GM19463 (cell line): ENCODE measurements around the gene CDK14.
A peak's percentile ranks its signal among the peaks of the same experiment; 100 is the strongest.

Source experiments
- ATAC-seq: cut with Tn5 transposase; IDR thresholded peaks from one replicate; pipeline ENCODE4 v1.9.1; 2021; ENCODE audit warnings: mild to moderate bottlenecking, moderate library complexity; ENCODE audit not compliant: unreplicated experiment

The CDK14 gene

GRCh38 chr7:91080351-91080750 is 484.2 kb downstream of the CDK14 start:
- no peak for ATAC-seq

DNA sequence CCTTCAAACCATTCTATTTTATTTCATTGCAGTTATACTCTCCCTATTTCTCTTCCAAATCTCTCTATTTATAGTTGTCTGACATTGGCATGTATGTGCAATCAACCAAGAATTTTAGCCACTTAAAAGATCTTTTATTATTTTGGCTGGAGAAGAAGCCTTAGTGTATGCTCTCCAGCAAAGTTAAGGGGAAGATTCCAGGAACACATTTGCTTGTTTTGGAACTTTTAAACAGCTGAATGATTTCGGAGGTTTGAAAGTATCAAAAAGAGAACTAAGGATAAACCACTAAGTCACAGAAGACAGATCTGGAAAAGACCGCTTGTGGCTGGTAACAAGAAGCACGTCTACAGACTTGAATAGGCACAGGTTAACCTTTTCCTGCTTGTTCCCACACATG is 485.9 kb downstream of the CDK14 start:
- no peak for ATAC-seq

GRCh38 chr7:91082852-91083495 is 486.9 kb downstream of the CDK14 start:
- no peak for ATAC-seq

DNA sequence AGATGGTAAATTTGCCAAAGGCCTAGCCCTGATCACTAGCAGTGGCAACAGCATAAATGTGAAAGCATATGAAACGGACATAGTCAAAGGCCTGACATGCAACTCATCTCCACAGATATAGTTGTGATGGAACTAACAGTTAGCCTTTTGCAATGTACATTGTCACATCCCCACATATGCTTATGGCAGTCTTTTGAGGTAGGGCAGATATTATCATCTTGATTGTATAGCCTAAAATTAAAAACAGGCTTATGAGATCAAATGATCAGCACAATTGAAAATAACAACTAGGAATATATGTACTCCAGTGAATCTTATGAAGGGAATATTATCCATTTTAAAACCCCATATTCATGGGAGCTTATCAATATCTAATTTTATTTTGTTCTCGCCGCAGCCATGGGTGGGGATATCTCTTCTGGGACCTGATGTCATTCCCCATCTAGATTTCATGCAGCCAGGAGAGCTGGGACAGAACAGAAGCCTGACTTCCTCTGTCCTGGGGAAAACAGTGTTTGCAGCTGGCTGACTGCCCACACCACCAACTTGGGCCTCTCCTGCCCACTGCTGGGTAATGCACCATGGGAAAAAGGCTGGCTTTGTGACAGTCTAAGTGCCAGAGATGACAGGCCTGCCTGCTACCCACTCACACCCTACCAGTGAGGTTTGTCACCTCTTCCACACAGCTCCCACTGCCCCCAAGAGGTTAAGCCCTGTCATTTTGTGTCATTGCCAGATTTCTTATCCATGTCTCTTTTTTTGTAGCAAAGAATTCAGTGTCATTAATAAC is 487.9 kb downstream of the CDK14 start:
- ATAC-seq: peak; percentile 52

GRCh38 chr7:91085175-91085574 is 489.1 kb downstream of the CDK14 start:
- ATAC-seq: no peak

DNA sequence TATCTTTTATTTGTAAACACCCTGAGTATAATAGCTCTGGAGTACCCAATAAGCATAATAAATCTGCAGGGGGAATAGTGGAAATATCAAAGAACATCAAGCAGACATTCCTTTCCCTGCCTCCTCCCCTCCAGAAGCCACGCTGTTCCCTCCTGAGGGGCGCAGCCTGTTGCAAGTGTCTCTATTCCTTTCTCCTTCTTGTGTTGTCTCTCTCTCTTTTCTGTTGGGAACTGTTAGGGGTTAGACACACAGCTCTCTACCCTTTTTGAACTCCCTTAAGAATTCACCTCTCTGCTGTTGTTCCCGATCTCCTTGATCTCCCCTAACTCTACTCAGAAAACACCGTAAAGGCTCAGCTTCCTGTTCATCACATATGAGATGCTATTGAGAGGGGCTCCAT is 490.1 kb downstream of the CDK14 start:
- ATAC-seq: no peak

GRCh38 chr7:91088156-91088555 is 492.0 kb downstream of the CDK14 start:
- ATAC-seq: no peak

DNA sequence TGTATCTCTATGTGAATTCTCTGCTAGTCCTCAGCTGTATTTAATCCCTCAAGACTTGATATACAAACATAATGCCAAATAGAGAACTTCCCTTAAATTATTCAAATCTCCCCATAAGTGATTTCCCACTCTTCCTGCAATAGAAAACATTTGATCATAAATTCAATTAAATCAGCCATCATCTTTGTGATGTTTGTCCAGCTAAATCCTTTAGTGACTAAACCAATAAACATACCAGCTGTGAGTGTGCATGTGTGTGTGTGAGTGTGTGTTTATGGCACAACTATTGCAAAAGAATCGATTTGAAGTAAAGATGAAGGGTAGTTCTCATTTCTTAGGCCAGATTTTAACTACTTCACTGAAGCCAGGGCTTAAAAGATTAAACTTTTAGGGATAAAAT is 492.6 kb downstream of the CDK14 start:
- no peak for ATAC-seq

- no peak for ATAC-seq
Measured at GRCh38 chr7:91089382-91089963, 493.4 kb downstream of the CDK14 start.

DNA sequence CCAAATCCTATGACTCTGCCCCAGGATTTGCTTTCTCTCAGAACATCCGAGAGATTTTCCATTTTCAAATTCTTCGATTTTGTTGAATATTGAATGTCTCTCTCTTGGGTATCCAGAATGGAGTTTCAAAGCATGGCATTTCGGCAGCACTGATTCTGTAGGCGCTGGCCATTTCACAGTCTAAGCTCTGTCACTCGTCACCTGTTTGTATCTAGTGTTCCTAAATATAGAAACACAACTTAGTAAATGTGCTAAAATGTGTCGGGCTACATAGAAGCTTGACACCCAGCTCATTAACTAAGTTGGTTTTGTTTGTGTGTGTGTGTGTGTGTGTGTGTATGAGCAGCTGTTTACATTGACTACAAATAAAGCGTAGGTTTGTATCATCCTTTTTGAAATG is 494.6 kb downstream of the CDK14 start:
- ATAC-seq: no peak

- ATAC-seq: no peak
Measured at GRCh38 chr7:91091631-91092030, 495.5 kb downstream of the CDK14 start.

DNA sequence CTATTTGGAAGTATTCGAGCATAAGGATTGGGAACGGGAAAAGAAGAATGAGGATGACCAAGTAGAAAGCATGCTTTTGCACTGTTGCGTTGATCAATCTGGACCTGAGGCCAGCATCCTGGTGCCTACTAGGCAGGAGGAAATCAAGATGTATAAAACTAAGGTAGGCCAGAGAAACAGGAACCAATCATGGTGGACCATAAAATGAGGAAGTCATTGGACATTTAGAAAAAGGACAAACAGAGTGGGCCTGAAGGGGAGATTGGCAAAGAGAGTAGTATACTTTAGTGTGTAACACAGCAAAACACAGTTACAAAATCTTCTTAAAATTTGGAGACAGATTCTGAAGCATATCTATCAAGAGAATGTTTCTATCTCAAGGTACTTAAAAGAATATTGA is 497.1 kb downstream of the CDK14 start:
- no peak for ATAC-seq

- ATAC-seq: no peak
Measured at GRCh38 chr7:91098566-91098965, 502.4 kb downstream of the CDK14 start.

DNA sequence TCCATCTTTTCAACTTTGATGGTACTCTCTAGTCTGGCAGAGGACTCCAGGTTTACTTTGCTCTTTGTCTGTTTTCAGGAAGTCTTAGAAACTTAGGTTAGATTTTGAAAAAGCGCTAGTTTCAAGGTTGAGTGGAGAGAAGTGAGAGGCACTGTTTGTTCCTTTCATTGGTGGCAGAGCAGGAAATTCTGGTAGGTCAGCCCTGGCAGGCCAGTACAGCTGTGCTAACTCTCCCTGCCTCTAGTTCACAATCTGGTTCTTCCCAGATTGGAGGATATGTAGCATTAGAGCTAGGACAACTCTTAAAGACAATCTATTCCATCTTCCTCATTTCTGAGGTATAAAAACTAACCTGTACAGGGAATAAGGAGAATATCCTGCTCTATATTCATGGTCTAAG is 507.2 kb downstream of the CDK14 start:
- ATAC-seq: no peak

DNA sequence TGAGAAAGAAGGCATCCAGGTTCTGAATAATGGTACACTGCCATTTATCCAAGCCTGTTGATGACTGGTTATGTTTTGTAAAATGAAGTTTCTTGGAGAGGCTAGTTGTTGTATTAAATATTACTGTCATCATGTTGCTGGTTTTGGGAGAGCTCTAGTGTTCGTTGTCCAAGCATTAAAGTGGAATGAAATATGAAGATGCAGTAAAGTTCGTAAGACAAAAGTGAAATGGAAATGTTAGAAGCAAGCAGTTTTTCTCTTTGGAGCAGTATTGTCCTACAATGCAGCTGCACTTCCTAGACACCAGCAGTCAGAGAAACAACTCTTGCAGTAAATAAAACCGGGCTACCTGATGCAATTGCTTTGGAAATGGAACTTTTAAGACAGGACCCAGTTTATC is 511.3 kb downstream of the CDK14 start:
- no peak for ATAC-seq

DNA sequence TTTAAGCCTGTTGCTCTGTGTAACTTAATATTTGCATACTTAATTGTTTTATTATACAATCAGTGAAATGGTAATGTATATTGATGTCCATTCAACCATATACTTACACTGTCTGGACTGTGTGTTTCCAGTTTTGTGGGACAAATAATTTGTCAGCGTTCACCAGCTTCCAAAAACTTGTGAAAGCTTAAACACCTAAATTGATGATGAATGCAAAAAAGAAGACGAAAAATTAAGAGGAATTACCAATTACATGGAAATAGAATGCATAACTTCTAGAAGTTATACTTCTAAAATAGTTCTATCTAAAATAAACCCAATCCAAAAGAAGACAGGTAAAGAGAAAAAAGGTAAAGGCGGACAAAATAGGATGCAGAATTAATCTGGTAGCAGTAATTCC is 513.1 kb downstream of the CDK14 start:
- no peak for ATAC-seq

DNA sequence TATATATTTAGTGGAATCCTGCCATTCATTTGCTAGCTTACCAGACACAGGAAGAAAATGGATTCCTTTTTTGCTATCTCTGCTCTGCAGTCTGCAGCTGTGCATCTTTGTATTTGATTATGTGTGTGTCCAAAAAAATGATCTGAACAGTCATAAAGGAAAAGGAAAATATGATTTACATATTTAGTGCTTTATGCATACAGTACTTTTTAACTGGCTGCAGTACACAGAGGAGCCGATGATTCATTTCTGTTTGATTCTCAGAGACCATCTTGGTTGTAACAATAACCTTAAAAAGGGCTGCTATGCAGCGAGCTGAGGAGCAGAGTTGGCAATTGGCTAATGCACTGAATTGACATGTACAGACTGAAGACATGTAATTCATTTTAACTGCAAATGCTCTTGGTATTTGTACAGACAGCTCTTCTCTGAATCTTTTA is 516.8 kb downstream of the CDK14 start:
- no peak for ATAC-seq

- no peak for ATAC-seq
Measured at GRCh38 chr7:91114232-91114631, 518.1 kb downstream of the CDK14 start.

DNA sequence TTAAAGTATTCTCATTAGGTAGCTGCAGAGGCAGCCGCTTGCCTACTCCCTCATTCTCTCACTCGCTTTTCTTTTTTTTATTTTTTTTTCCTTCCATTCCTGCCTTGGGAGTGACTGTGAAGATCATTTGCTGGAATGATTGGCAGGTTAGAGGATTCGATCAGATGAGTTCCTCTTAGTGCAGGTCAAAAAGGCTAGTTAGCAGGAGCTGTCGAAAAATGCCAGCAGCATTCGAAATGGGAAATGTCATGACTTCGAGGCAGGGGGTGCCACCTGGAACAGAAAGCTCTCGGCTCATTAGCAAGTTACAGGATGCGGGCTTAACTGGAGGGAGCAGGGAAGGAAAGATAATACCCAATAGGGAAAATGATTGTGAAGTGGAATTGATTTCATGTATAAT is 530.6 kb downstream of the CDK14 start:
- ATAC-seq: no peak

DNA sequence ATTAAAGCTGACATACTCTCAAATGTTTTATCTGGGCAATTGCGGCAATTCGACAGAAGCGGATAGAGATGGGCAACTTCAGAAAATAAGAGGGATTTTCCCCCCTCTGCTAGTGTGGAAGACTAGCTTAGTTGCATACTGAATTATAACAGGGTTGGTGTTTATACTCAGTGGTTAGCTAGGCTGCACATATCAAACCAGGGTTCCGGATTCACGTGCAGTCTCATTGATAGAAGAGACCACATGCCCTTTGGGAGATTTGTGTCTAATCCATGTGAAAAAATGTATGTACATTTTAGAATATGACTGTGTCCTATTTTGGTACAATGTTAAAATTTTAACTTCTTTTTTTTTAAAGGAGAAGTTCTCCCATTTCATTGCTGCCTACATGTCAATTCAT is 531.2 kb downstream of the CDK14 start:
- no peak for ATAC-seq

GRCh38 chr7:91127959-91128358 is 531.8 kb downstream of the CDK14 start:
- ATAC-seq: no peak

GRCh38 chr7:91128683-91129348 is 532.7 kb downstream of the CDK14 start:
- ATAC-seq: no peak
